SW 1271 (cell line): ENCODE results near the gene SMAD4.
"Not testable (repeated sequence)": the region's sequence is repeated elsewhere in the genome, so short reads cannot be mapped to it uniquely, and the experiment has no call there.

Experiments
- DNase-seq, 2 experiments: peaks; one replicate each; lab custom pipeline; 2025; lab: John Stamatoyannopoulos, UW

The SMAD4 gene

DNA sequence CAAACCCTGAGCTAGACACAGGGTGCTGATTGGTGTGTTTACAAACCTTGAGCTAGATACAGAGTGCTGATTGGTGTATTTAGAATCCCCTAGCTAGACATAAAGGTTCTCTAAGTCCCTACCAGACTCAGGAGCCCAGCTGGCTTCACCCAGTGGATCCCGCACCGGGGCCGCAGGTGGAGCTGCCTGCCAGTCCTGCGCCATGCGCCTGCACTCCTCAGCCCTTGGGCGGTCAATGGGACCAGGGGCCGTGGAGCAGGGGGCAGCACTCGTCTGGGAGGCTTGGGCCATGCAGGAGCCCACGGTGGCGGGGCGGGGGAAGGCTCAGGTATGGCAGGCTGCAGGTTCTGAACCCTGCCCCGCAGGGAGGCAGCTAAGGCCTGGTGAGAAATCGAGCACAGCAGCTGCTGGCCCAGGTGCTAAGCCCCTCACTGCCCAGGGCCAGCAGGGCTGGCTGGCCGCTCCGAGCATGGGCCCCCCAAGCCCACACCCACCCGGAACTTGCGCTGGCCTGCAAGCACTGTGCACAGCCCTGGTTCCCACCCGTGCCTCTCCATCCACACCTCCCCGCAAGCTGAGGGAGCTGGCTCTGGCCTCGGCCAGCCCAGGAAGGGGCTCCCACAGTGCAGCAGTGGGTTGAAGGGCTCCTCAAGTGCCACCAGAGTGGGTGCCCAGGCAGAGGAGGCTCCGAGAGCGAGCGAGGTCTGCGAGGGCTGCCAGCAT lies 81.8 kb downstream of the SMAD4 start:
- DNase-seq: not testable (repeated sequence)

DNA sequence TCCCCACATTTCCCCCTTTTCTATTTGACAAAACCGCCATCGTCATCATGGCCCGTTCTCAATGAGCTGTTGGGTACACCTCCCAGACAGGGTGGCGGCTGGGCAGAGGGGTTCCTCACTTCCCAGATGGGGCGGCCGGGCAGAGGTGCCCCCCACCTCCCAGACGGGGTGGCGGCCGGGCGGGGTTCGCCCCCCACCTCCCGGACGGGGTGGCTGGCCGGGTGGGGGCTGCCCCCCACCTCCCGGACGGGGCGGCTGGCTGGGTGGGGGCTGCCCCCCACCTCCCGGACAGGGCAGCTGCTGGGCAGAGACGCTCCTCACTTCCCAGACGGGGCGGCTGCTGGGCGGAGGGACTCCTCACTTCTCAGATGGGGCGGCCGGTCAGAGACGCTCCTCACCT lies 87.0 kb downstream of the SMAD4 start:
- not testable (repeated sequence) for DNase-seq

DNA sequence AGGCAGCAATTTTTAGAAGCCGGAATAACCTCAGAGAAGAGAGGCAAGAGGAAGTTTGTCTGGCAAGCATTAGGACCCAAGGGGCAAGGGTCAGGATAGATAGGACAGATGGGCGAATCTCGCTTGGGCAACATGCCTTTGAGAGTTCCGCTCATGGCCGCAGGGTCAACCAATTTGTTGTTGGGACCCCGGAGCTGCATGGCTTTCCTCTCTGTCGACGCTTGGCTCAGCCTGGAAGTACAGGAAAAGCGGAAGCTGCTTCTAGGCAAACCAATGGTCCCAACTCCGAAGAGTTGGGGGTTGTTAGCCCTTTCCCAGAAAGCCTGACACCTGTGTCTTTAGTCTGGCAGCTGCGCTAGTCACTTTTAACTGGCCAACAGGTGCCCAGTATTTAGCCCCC lies 89.5 kb downstream of the SMAD4 start:
- not testable (repeated sequence) for DNase-seq

DNA sequence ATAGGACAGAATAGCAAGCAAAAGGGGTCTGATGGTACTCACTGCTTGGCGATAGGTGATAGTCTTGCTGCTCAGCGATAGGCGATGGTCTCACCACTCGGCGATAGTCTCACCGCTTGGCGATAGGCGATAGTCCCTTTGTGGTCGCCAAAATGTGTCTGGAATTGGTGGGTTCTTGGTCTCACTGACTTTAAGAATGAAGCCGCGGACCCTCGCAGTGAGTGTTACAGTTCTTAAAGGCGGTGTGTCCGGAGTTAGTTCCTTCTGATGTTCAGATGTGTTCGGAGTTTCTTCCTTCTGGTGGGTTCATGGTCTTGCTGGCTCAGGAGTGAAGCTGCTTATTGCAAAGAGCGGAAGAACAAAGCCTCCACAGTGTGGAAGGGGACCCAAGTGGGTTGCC lies 90.0 kb downstream of the SMAD4 start:
- not testable (repeated sequence) for DNase-seq

DNA sequence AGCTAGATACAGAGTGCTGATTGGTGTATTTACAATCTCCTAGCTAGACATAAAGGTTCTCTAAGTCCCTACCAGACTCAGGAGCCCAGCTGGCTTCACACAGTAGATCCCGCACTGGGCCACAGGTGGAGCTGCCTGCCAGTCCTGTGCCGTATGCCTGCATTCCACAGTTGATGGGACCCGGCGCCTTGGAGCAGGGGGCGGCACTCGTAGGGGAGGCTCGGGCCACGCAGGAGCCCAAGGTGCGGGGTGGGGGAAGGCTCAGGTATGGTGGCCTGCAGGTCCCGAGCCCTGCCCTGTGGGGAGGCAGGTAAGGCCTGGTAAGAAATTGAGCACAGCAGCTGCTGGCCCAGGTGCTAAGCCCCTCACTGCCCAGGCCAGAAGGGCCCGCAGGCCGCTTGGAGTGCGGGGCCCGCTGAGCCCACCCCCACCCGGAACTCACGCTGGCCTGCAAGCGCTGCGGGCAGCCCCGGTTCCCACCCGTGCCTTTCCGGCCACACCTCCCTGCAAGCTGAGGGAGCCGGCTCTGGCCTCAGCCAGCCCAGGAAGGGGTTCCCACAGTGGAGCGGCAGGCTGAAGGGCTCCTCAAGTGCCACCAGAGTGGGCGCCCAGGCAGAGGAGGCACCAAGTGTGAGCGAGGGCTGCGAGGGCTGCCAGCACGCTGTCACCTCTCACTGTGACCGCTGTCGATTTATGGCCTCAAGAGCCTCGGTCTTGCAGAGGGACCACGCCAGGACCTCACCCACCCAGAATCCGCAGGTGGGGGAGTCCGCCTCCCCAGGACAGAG lies 91.0 kb downstream of the SMAD4 start:
- no peak for DNase-seq

GRCh38 chr18:51121597-51121857 lies 91.5 kb downstream of the SMAD4 start:
- DNase-seq: no peak

- DNase-seq: no peak
These were observed 92.4 kb downstream of the SMAD4 start for GRCh38 chr18:51122266-51123045.

DNA sequence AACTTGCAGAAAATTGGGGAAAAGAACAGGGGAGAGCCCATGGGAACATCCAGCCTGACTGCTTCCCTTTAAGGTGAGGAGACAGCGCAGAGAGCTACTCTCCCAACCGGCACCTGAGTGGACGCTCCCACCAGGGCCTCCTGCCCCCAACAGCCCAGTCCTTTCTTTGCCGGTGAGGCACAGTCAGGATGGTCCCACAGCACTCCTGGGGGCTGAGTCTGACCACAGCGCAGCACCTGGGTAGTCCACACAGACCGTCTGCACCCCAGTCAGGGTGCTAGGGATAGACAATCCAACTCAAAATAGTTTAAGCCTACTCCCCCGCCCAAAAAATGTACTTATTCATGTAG lies 93.0 kb downstream of the SMAD4 start:
- DNase-seq: no peak

GRCh38 chr18:51123481-51123880 lies 93.5 kb downstream of the SMAD4 start:
- no peak for DNase-seq

- no peak for DNase-seq
These were observed 94.0 kb downstream of the SMAD4 start for GRCh38 chr18:51123936-51124486.

DNA sequence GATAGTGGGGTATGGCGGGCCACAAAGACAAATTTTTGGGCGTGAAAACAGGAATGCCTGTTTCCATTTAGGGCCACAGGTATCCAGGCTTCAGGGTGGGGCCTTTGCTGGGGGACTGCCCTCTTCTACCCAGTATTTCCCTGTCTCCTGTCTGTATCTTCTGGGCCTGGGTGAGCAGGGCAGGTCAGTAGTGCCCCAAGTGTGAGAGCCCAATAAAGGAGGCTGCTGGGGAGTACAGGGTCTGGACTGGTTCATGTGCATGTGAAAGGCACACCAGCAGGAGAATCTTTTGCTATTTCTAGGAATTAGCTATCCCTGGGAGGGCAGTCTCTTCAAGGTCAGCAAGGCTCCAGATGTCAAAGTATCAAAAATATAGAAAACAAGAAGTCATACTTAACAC lies 96.0 kb downstream of the SMAD4 start:
- no peak for DNase-seq

GRCh38 chr18:51127664-51128063 lies 97.7 kb downstream of the SMAD4 start:
- DNase-seq: no peak

DNA sequence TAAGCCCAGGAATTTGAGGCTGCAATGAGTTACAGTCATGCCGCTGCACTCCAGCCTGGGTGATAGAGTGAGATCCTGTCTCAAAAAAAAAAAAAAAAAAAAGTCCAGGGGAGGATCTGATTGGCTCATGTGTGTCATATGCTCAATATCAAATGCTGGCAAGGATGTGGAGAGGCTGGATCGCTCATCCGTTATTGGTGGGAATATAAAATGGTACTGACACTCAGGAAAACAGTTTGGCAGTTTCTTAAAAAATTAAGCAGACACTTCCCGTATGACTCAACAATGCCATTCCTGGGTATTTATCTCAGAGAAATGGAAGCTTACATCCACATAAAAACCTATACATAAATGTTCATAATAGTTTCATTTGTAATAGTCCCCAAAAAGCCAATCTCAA lies 98.5 kb downstream of the SMAD4 start:
- DNase-seq: no peak

DNA sequence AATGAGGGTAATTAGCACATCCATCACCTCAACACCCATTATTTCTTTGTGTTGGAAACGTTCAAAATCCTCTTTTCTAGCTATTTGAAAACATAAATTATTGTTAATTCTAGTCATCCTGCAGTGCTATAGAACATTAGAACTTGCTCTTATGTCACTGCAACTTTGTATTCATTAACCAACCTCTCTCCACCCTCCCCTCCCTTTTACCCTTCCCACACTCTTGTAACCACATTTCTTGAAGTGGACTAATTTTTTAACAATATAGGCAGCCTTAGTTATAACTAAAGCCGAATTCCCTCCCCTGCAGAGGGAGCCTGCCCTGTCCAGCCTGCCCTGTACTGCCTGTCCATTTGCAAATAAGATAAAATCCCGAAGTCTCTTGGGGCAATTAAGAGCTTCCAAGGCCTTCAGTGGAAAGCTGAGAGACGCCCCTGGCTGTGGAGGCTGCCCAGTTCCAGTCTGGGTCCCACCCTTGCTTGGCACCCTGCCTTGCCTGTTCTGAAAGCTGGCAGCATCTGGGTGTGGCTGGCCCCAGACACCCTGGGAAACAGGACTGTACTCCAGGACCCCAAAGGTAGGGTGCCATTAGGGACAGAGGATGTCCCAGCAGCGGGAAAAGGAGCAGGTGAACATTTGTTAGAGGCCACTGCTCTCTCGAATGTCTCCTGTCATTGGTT lies 102.4 kb downstream of the SMAD4 start:
- no peak for DNase-seq

DNA sequence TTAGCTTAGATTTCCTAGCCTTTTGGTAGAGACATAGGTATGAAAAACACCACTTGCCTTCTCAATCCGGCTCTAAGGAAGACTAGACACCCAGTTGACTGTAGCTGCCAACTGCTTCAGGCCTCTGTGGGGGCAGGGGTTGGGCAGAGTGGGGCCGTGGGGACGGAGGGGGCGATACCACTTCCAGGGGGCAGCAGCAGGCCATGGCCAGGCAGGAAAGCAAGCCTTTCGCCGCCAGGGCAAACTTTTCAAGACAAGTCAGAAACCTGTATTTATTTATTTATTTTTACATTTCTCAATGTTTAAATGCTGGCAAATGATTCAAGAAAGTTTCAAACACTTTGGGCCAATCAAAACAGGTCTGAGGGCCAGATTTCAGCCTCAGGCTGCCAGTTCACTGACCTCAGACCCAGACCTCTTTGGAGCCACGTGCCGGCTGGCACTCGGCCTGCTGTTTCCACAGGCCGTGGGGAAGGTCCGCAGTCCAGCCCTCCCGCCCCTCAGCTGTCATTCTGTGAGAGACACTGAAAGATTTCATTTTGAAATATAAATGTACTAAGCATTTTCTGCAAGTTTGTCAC lies 103.7 kb downstream of the SMAD4 start:
- DNase-seq: no peak
